Neutrophil (primary cell): ENCODE results near the gene TBX4.

Experiments used
- H3K27ac ChIP-seq: fragments of 200-600 bp; sonication (generic); 2 replicates; pipeline ENCODE4 v1.5.1; 2016; ENCODE audit warnings: mild to moderate bottlenecking, moderate library complexity
- H3K27me3 ChIP-seq: fragments of 200-600 bp; sonication (generic); 2 replicates; pipeline ENCODE4 v1.6.0; 2016; ENCODE audit warnings: mild to moderate bottlenecking
- H3K36me3 ChIP-seq: fragments of 200-600 bp; sonication (generic); 2 replicates; pipeline ENCODE4 v1.5.1; 2017
- H3K4me1 ChIP-seq, 2 experiments: fragments of 200-600 bp in 1 of 2; sonication (generic) in 1 of 2; 1 replicate in 1 of 2; 2 replicates in 1 of 2; pipeline versions ENCODE4 v1.5.1 to v1.6.1; 2013 to 2016; ENCODE audit warnings: low read depth in 1 of 2, low read length in 1 of 2, mild to moderate bottlenecking in 1 of 2, moderate library complexity in 1 of 2; ENCODE audit not compliant: control insufficient read depth in 1 of 2, insufficient read depth in 1 of 2
- H3K4me3 ChIP-seq, 2 experiments: fragments of 200-600 bp in 1 of 2; sonication (generic) in 1 of 2; 1 replicate in 1 of 2; 2 replicates in 1 of 2; pipeline ENCODE4 v1.5.1; 2013 to 2016; ENCODE audit warnings: low read depth in 1 of 2, low read length in 1 of 2, mild to moderate bottlenecking in 1 of 2, moderate library complexity in 1 of 2
- H3K9me3 ChIP-seq: fragments of 200-600 bp; sonication (generic); 2 replicates; pipeline ENCODE4 v1.5.1; 2016
- TF ChIP-seq, protein P1 (sequence below): fragments of 200-600 bp; sonication (generic); IDR thresholded peaks from 2 replicates; pipeline ENCODE4 v1.5.1; 2016; ENCODE audit warnings: antibody characterized with exemption

The TBX4 gene

DNA sequence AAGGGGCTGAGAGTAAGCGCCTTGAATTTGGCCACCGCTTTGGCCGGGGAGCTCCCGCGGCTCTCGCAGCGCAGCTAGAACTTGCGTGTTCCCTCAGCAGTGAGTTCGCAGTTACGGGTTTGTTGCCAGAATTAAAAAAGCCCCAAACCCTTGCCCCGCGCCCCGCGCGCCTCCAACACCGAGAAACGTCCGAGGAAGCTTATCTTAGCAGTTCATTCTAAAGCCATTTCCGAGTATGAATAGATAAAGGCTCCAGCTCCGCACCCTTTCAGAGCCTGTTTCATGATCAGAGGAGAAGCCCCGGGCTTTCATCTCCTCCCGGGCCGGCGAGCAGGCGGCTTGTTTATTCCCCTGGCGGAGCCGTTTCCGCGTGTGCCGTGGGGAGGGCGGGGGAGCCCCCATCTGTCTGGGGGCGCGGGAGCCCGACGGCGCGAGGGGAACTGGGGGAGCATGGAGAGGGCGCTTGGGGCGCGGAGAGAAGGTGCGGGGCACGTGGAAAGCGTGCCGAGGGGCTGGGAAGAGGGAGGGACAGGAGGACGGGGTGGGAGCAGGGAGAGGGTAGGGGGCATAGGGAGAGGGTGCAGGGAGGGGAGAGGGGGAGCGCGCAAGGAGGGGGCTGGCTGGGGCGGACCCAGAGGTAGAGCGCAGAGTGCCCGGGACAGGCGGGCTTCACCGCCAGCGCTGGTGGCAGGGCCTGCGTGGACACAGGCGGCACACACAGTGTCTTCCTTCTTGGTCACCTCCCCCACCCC, 9.9 kb downstream of the TBX4 start:
- H3K4me3 ChIP-seq, result no peak overlapping the region
- no peak overlapping the region for H3K27ac ChIP-seq
- H3K4me1 ChIP-seq, result no peaks in the 10 kb centered on the region
- no peaks in the 10 kb centered on the region for H3K9me3 ChIP-seq
- peaks cover 98% of the 10 kb centered on the region for H3K27me3 ChIP-seq
- H3K36me3 ChIP-seq, result no peaks in the 10 kb centered on the region
- TF ChIP-seq, protein P1, sequence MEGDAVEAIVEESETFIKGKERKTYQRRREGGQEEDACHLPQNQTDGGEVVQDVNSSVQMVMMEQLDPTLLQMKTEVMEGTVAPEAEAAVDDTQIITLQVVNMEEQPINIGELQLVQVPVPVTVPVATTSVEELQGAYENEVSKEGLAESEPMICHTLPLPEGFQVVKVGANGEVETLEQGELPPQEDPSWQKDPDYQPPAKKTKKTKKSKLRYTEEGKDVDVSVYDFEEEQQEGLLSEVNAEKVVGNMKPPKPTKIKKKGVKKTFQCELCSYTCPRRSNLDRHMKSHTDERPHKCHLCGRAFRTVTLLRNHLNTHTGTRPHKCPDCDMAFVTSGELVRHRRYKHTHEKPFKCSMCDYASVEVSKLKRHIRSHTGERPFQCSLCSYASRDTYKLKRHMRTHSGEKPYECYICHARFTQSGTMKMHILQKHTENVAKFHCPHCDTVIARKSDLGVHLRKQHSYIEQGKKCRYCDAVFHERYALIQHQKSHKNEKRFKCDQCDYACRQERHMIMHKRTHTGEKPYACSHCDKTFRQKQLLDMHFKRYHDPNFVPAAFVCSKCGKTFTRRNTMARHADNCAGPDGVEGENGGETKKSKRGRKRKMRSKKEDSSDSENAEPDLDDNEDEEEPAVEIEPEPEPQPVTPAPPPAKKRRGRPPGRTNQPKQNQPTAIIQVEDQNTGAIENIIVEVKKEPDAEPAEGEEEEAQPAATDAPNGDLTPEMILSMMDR, result no peak

DNA sequence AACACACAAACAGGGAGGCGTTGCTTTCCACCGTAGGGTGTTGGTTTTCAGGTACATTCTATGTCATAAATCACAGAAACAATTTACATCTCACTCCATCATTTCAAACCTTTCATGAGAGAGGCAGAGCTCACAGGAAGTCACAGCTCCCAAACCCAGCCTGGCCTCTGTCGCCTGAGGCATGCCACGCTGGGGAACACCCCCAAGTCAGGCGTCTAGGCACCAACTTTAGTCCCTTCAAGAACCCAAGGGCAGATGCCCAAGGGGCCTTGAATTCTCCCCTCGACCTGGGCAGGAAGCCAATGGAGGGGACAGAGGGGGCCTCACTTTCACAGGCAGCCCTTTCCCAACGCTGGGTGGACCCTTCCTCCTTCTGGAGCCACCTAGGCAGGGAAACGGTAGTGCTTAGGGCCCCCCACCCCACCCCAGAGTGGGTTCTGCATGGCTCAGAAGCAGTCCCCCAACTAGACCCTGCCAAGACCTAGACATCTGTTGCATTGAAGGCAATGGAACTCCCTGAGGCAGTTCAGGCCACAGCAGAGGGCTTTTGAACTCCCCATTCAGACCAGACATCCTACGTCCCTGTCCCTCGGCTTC, 10.6 kb downstream of the TBX4 start:
- peaks cover 98% of the 10 kb centered on the region for H3K27me3 ChIP-seq
- TF ChIP-seq, protein P1, result no peak
- H3K27ac ChIP-seq, result no peak overlapping the region
- H3K4me3 ChIP-seq, result no peak overlapping the region
- H3K4me1 ChIP-seq, result no peaks in the 10 kb centered on the region
- H3K9me3 ChIP-seq, result no peaks in the 10 kb centered on the region
- no peaks in the 10 kb centered on the region for H3K36me3 ChIP-seq

DNA sequence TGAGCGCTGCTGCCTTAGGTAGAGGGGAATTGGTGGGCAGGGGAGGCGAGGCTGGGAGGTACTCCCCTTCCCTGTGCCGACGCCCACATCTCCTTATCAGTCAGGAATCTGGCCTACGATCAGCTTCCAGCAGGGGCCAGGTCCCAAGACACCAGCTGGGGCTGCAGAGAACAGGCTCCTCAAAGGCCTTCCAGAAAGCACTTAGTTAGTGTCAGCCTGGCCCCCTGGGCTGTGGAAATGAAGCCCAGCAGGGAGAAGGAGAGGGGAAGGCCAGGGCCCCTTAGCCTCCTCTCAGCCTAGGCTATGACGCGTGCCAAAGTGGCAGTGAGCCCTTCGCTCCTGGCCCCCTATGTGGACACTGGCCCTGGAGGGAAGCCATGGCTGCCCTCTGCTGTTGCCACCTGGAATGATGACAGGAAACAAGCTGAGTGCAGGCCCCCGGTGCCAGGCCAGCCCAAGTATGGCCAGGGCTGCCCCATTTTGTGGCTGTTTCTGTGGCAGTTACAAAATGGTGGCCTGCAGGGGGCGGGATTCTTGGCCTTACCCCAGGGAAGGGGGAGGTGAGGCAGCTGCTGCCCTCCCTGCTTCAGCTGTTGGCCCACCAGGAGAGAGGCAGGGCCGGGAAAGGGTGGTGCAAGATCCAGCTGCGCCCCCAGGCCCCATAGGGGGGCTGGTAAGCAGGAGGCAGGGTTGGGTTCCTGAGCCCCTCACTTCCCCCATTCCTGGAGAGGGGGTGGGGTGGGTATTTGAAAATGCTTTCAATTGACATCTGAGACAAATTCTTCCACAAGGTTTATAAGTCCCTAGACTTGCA, 11.3 kb downstream of the TBX4 start:
- H3K27ac ChIP-seq, result no peak overlapping the region
- H3K4me3 ChIP-seq, result no peak overlapping the region
- H3K36me3 ChIP-seq, result no peaks in the 10 kb centered on the region
- H3K9me3 ChIP-seq, result no peaks in the 10 kb centered on the region
- TF ChIP-seq, protein P1, result no peak
- H3K27me3 ChIP-seq, result peaks cover 98% of the 10 kb centered on the region
- H3K4me1 ChIP-seq, result no peaks in the 10 kb centered on the region

DNA sequence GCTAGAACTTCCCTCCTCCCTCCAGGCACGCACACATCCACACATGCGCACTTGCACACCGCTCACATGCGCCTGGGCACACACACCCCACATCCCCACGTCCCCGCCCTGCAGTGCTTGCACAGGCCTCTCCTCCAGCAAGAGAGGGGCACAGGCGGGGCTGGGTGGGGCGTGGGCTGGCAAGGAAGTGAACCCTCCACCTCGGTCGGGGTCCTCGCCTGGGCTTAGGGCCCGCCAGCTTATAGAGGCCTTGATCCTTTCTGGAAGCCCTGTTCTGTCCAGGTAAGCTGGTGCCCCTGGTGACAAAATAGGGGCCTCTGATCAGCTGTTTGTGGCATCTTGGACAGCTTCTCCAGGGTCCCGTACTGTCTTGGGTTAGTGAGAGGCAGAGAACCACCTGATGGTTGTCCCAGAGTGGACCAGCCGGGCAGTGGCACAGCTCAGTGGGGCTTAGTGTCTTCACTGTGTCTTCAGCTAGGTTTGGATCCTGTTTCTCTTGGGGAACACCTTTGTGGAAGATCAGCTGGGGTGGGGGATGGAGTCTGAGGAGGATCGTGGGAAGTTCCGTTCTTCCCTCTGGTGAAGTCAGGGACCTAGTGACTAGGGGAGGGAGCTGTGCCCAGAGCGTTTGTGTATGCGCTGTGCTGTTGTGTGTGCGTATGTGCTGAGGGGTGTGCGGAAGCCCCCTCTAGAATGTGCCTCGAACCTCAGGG, 12.1 kb downstream of the TBX4 start:
- H3K27me3 ChIP-seq, result peaks cover 95% of the 10 kb centered on the region
- TF ChIP-seq, protein P1, result no peak
- H3K27ac ChIP-seq, result no peak overlapping the region
- no peaks in the 10 kb centered on the region for H3K36me3 ChIP-seq
- H3K9me3 ChIP-seq, result no peaks in the 10 kb centered on the region
- no peaks in the 10 kb centered on the region for H3K4me1 ChIP-seq
- no peak overlapping the region for H3K4me3 ChIP-seq

DNA sequence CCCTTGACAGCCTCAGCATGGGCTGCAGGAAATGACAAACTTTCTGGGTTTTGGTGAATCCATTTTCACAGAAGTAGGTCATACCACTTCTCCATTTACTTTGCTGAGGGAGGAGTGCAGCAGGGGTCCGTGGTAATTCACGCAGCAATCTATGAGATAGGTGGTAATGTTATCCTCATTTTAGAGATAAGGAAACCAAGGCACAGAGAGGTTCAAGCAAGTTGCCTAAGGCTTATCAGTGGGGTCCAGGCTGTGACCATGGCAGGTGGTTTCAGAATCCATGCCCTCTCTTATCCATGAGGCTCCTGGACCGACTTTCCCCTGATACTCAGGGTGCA, 12.6 kb downstream of the TBX4 start:
- Histone ChIP-seq H3K9me3 (no peaks in the 10 kb centered on the region), H3K27ac (no peak overlapping the region), H3K27me3 (peaks cover 95% of the 10 kb centered on the region), H3K36me3 (no peaks in the 10 kb centered on the region), H3K4me1 (no peaks in the 10 kb centered on the region), H3K4me3 (no peak overlapping the region)
- TF ChIP-seq, protein P1, result no peak
